ENCODE data around the gene HOXD9.

The HOXD9 gene

GRCh38 chr2:176158186-176158591, 35.7 kb downstream of the HOXD9 start:
- H3K4me1 ChIP-seq (ENCODE audit: insufficient read depth, low read length), result no peaks in the 10 kb centered on the region; the same call in 1 of the 2 replicates
- H3K9me3 ChIP-seq (ENCODE audit: control insufficient read depth, insufficient read depth, low read length), result no peaks in the 10 kb centered on the region
- no peaks in the 10 kb centered on the region for H3K36me3 ChIP-seq (ENCODE audit: insufficient read depth, low read length)
- no peak overlapping the region; the same call in 1 of the 2 replicates for H3K9ac ChIP-seq (ENCODE audit: low read depth, low read length)

GRCh38 chr2:176158855-176159662, 36.5 kb downstream of the HOXD9 start:
- H3K9ac ChIP-seq (ENCODE audit: low read depth, low read length), result no peak overlapping the region
- H3K36me3 ChIP-seq (ENCODE audit: insufficient read depth, low read length), result no peaks in the 10 kb centered on the region
- H3K9me3 ChIP-seq (ENCODE audit: control insufficient read depth, insufficient read depth, low read length), result no peaks in the 10 kb centered on the region
- no peaks in the 10 kb centered on the region; the same call in 1 of the 2 replicates for H3K4me1 ChIP-seq (ENCODE audit: insufficient read depth, low read length)

GRCh38 chr2:176159663-176160250, 37.2 kb downstream of the HOXD9 start:
- H3K4me1 ChIP-seq (ENCODE audit: insufficient read depth, low read length), result no peaks in the 10 kb centered on the region; the same call in 1 of the 2 replicates
- H3K9ac ChIP-seq (ENCODE audit: low read depth, low read length), result peak overlapping the region; percentile 14; the same call in 1 of the 2 replicates
- H3K9me3 ChIP-seq (ENCODE audit: control insufficient read depth, insufficient read depth, low read length), result no peaks in the 10 kb centered on the region
- H3K36me3 ChIP-seq (ENCODE audit: insufficient read depth, low read length), result no peaks in the 10 kb centered on the region

- Histone ChIP-seq H3K9ac (ENCODE audit: low read depth, low read length) (peak overlapping the region; percentile 14; the same call in 1 of the 2 replicates), H3K9me3 (ENCODE audit: control insufficient read depth, insufficient read depth, low read length) (no peaks in the 10 kb centered on the region), H3K36me3 (ENCODE audit: insufficient read depth, low read length) (no peaks in the 10 kb centered on the region), H3K4me1 (ENCODE audit: insufficient read depth, low read length) (no peaks in the 10 kb centered on the region; the same call in 1 of the 2 replicates)
Observed at GRCh38 chr2:176160251-176160985, 37.9 kb downstream of the HOXD9 start.

GRCh38 chr2:176160986-176161824, 38.7 kb downstream of the HOXD9 start:
- no peaks in the 10 kb centered on the region for H3K9me3 ChIP-seq (ENCODE audit: control insufficient read depth, insufficient read depth, low read length)
- H3K36me3 ChIP-seq (ENCODE audit: insufficient read depth, low read length), result no peaks in the 10 kb centered on the region
- no peak overlapping the region for H3K9ac ChIP-seq (ENCODE audit: low read depth, low read length)
- no peaks in the 10 kb centered on the region; the same call in 1 of the 2 replicates for H3K4me1 ChIP-seq (ENCODE audit: insufficient read depth, low read length)

- no peaks in the 10 kb centered on the region for H3K9me3 ChIP-seq (ENCODE audit: control insufficient read depth, insufficient read depth, low read length)
- no peak overlapping the region for H3K9ac ChIP-seq (ENCODE audit: low read depth, low read length)
- H3K4me1 ChIP-seq (ENCODE audit: insufficient read depth, low read length), result no peaks in the 10 kb centered on the region; the same call in 1 of the 2 replicates
- H3K36me3 ChIP-seq (ENCODE audit: insufficient read depth, low read length), result no peaks in the 10 kb centered on the region
Observed at GRCh38 chr2:176161825-176162626, 39.5 kb downstream of the HOXD9 start.

GRCh38 chr2:176162911-176163671, 40.6 kb downstream of the HOXD9 start:
- no peak overlapping the region for H3K9ac ChIP-seq (ENCODE audit: low read depth, low read length)
- no peaks in the 10 kb centered on the region; the same call in 1 of the 2 replicates for H3K4me1 ChIP-seq (ENCODE audit: insufficient read depth, low read length)
- no peaks in the 10 kb centered on the region for H3K36me3 ChIP-seq (ENCODE audit: insufficient read depth, low read length)
- no peaks in the 10 kb centered on the region for H3K9me3 ChIP-seq (ENCODE audit: control insufficient read depth, insufficient read depth, low read length)

- Histone ChIP-seq H3K9me3 (ENCODE audit: control insufficient read depth, insufficient read depth, low read length) (no peaks in the 10 kb centered on the region), H3K36me3 (ENCODE audit: insufficient read depth, low read length) (no peaks in the 10 kb centered on the region), H3K4me1 (ENCODE audit: insufficient read depth, low read length) (no peaks in the 10 kb centered on the region; the same call in 1 of the 2 replicates), H3K9ac (ENCODE audit: low read depth, low read length) (no peak overlapping the region)
Observed at GRCh38 chr2:176163672-176164056, 41.1 kb downstream of the HOXD9 start.

GRCh38 chr2:176164201-176164600, 41.7 kb downstream of the HOXD9 start:
- Histone ChIP-seq H3K36me3 (ENCODE audit: insufficient read depth, low read length) (no peaks in the 10 kb centered on the region), H3K9ac (ENCODE audit: low read depth, low read length) (no peak overlapping the region), H3K4me1 (ENCODE audit: insufficient read depth, low read length) (no peaks in the 10 kb centered on the region; the same call in 1 of the 2 replicates), H3K9me3 (ENCODE audit: control insufficient read depth, insufficient read depth, low read length) (no peaks in the 10 kb centered on the region)

GRCh38 chr2:176164611-176165369, 42.3 kb downstream of the HOXD9 start:
- Histone ChIP-seq H3K36me3 (ENCODE audit: insufficient read depth, low read length) (no peaks in the 10 kb centered on the region), H3K4me1 (ENCODE audit: insufficient read depth, low read length) (no peaks in the 10 kb centered on the region; the same call in 1 of the 2 replicates), H3K9me3 (ENCODE audit: control insufficient read depth, insufficient read depth, low read length) (no peaks in the 10 kb centered on the region), H3K9ac (ENCODE audit: low read depth, low read length) (no peak overlapping the region; the same call in 1 of the 2 replicates)

- H3K9me3 ChIP-seq (ENCODE audit: control insufficient read depth, insufficient read depth, low read length), result no peaks in the 10 kb centered on the region
- H3K9ac ChIP-seq (ENCODE audit: low read depth, low read length), result no peak overlapping the region
- H3K4me1 ChIP-seq (ENCODE audit: insufficient read depth, low read length), result no peaks in the 10 kb centered on the region
- H3K36me3 ChIP-seq (ENCODE audit: insufficient read depth, low read length), result no peaks in the 10 kb centered on the region
Observed at GRCh38 chr2:176165370-176166050, 43.0 kb downstream of the HOXD9 start.

GRCh38 chr2:176166272-176166671, 43.8 kb downstream of the HOXD9 start:
- no peaks in the 10 kb centered on the region for H3K4me1 ChIP-seq (ENCODE audit: insufficient read depth, low read length)
- no peaks in the 10 kb centered on the region for H3K9me3 ChIP-seq (ENCODE audit: control insufficient read depth, insufficient read depth, low read length)
- no peak overlapping the region for H3K9ac ChIP-seq (ENCODE audit: low read depth, low read length)
- H3K36me3 ChIP-seq (ENCODE audit: insufficient read depth, low read length), result no peaks in the 10 kb centered on the region
